NCI-H524 treated with DMSO at 0.1 percent for 48 hours (cell line): ENCODE measurements around the gene EBF3.

Source experiments
- DNase-seq: peaks from one replicate; lab custom pipeline; 2025; lab: John Stamatoyannopoulos, UW

EBF3 gene

GRCh38 chr10:129793996-129794395 is 170.1 kb downstream of the EBF3 start:
- no peak for DNase-seq

GRCh38 chr10:129793479-129793878 is 170.6 kb downstream of the EBF3 start:
- DNase-seq: no peak

GRCh38 chr10:129792864-129793263 is 171.2 kb downstream of the EBF3 start:
- no peak for DNase-seq

GRCh38 chr10:129792141-129792540 is 171.9 kb downstream of the EBF3 start:
- DNase-seq: peak; percentile 49

- DNase-seq: no peak
Observed at GRCh38 chr10:129790715-129791446, 173.2 kb downstream of the EBF3 start.

GRCh38 chr10:129788215-129788614 is 175.9 kb downstream of the EBF3 start:
- no peak for DNase-seq

- DNase-seq: no peak
Observed at GRCh38 chr10:129787557-129787956, 176.5 kb downstream of the EBF3 start.

GRCh38 chr10:129786216-129786615 is 177.9 kb downstream of the EBF3 start:
- no peak for DNase-seq

GRCh38 chr10:129785536-129785981 is 178.5 kb downstream of the EBF3 start:
- peak; percentile 8 for DNase-seq
